HEK293T (cell line): Measurements from ENCODE around the gene ALG6.

ENCODE experiments used
- BHLHE40 ChIP-seq: fragments of 450-650 bp; IDR thresholded peaks from 2 replicates; pipeline ENCODE4 v1.6.1; 2016; ENCODE audit warnings: mild to moderate bottlenecking, moderate library complexity, borderline replicate concordance
- FOXA1 ChIP-seq: fragments of 450-650 bp; IDR thresholded peaks from 2 replicates; pipeline ENCODE4 v1.6.1; 2016; ENCODE audit warnings: mild to moderate bottlenecking
- LEF1 ChIP-seq: fragments of 450-650 bp; IDR thresholded peaks from 2 replicates; pipeline ENCODE4 v1.6.1; 2017; ENCODE audit warnings: mild to moderate bottlenecking, borderline replicate concordance
- SP1 ChIP-seq: fragments of 450-650 bp; IDR thresholded peaks from 2 replicates; pipeline ENCODE4 v1.6.1; 2017
- SUZ12 ChIP-seq: fragments of 450-650 bp; IDR thresholded peaks from 2 replicates; pipeline ENCODE4 v1.6.1; 2016; ENCODE audit warnings: mild to moderate bottlenecking
- ZNF384 ChIP-seq: fragments of 450-650 bp; IDR thresholded peaks from 2 replicates; pipeline ENCODE4 v1.6.1; 2016

DNA sequence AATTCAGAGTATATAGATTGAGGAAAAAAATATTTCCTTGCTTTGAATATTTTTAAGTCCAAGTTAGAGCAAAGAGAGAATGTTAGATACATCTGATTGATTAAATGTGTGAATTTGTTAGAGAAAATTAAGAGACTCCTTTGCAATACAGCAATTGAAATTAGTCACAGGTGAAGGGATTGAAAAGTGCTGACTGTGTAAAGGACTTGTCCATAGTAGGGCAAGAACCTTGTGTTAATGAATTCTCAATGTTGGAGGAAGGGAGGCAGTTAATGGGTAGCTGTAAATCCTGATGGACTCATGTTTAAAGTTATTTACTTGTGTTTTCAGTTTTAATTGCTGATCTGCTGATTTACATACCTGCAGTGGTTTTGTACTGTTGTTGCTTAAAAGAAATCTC is 38.6 kb downstream of the ALG6 start:
- TF ChIP-seq SP1 (no peak), LEF1 (no peak), FOXA1 (no peak), SUZ12 (no peak), ZNF384 (no peak), BHLHE40 (no peak)
